ENCODE measurements around the gene NAA40. TPM values are rescaled to one million over a fixed set of nuclear protein-coding genes. Genes with fewer than 3 reads are reported as not detected.

NAA40 gene
- total and polyA plus RNA-seq, 2 of the 13 experiments (the other 11 are each of a cell fraction or from before 2014, with no cell fraction given) = 11.1 to 17.9 TPM

DNA sequence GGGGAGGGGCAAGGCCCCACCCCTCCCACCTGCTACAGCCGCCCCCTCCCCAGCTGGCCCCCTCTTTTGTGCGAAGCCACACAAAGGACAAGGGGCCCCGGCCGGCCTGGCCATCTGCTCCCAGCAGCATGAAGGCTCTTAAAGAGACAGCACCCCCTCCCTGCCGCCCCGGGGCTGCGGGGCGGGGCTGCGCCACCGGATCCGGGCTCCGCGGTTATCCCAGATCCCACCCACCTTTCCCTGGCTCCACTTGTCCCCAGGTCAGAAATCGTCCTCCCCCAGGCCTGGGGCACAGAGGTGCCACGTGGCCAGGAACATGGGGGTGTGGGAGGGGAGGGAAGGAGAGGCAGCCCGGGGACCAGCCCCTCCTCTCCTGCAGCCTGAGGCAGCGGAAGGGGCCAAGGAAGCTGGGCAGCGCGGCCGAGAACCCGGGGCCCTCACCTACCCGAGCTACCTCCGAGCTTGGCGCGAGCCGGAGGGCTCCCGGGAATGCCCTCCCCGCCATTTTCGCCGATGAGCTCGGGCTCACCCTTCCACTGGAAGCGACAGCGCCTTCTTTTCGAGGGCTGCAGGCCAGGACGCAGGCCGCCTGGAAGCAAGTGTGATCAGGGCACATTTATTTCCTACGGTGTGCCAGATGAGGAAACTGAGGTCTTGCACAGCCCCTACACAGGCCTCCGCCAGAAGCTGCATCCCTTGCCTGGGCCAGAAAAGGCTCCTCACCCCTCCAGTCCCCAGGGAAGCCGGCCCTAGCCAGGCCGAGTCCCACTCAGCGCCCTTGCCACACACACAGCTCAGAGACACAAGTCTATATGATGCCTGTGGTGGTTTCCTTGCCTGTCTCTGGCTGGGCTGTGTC, 19.3 kb upstream of the NAA40 start (continued):
- TF ChIP-seq ZNF142 (CRISPR knock-in tag; IDR thresholded peaks at IDR 0.05) (no peak), TSC22D2 (CRISPR knock-in tag; IDR thresholded peaks at IDR 0.05; ENCODE audit: borderline replicate concordance) (0 out of 2 replicates have a peak, but pooled peaks have one; percentile 17), RORA (CRISPR knock-in tag; IDR thresholded peaks at IDR 0.05) (no peak), SUZ12 (IDR thresholded peaks at IDR 0.05; ENCODE audit: low read depth, low read length) (no peak), SKI (IDR thresholded peaks at IDR 0.05; ENCODE audit: partially characterized antibody) (no peak), ATF7-NPFF (CRISPR knock-in tag; IDR thresholded peaks at IDR 0.05; ENCODE audit: low read depth) (no peak), EHMT2 (IDR thresholded peaks at IDR 0.05; ENCODE audit: borderline replicate concordance, low read depth, low read length) (no peak), ARID3A (IDR thresholded peaks at IDR 0.05; ENCODE audit: low read depth, low read length) (no peak), PITX1 (CRISPR knock-in tag; IDR thresholded peaks at IDR 0.05) (no peak), NAIF1 (CRISPR knock-in tag; IDR thresholded peaks at IDR 0.05; ENCODE audit: borderline replicate concordance) (no peak), RCOR2 (CRISPR knock-in tag; IDR thresholded peaks at IDR 0.05) (0 out of 2 replicates have a peak, but pooled peaks have one; percentile 10), ZNF773 (CRISPR knock-in tag; IDR thresholded peaks at IDR 0.05; ENCODE audit: borderline replicate concordance) (no peak), U2AF2 (IDR thresholded peaks at IDR 0.05; ENCODE audit: low read depth, low read length) (no peak), CAMTA2 (CRISPR knock-in tag; IDR thresholded peaks at IDR 0.05; ENCODE audit: borderline replicate concordance) (peak; percentile 49; the same call in 1 of the 2 replicates)
- TF ChIP-seq, protein P1, sequence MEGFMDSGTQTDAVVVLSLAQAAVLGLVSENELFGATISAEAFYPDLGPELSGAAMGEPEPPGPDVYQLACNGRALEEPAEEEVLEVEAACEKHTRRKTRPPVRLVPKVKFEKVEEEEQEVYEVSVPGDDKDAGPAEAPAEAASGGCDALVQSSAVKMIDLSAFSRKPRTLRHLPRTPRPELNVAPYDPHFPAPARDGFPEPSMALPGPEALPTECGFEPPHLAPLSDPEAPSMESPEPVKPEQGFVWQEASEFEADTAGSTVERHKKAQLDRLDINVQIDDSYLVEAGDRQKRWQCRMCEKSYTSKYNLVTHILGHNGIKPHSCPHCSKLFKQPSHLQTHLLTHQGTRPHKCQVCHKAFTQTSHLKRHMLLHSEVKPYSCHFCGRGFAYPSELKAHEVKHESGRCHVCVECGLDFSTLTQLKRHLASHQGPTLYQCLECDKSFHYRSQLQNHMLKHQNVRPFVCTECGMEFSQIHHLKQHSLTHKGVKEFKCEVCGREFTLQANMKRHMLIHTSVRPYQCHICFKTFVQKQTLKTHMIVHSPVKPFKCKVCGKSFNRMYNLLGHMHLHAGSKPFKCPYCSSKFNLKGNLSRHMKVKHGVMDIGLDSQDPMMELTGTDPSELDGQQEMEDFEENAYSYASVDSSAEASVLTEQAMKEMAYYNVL (CRISPR knock-in tag; IDR thresholded peaks at IDR 0.05; ENCODE audit: borderline replicate concordance) = no peak; the same call in 1 of the 2 replicates
- TF ChIP-seq, protein P2, sequence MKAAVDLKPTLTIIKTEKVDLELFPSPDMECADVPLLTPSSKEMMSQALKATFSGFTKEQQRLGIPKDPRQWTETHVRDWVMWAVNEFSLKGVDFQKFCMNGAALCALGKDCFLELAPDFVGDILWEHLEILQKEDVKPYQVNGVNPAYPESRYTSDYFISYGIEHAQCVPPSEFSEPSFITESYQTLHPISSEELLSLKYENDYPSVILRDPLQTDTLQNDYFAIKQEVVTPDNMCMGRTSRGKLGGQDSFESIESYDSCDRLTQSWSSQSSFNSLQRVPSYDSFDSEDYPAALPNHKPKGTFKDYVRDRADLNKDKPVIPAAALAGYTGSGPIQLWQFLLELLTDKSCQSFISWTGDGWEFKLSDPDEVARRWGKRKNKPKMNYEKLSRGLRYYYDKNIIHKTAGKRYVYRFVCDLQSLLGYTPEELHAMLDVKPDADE (CRISPR knock-in tag; IDR thresholded peaks at IDR 0.05) = no peak
